ENCODE results near the gene PCYOX1L.

DNA sequence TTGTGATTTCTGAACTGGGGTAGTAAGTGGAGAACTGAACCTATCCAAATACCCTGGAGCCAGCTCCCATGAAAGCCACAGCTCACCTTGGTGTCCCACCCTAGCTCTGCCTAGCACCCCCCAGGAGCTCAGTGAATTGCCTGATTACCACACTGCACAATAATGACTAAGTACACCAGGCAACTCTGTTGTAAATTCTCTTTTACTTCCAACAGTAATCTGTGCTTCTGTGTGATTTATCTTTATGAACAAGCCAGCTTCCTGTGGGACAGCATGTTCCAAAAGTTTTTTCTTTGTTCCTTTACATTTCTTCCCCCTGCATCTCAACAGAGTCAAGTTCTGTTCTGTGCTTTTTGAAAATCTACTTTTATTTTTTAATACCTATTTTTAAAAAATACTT lies 34.6 kb upstream of the PCYOX1L start:
- TF ChIP-seq EZH2 (IDR thresholded peaks at IDR 0.05; ENCODE audit: low read depth, unreplicated experiment), result no peak
- TF ChIP-seq, protein P1, sequence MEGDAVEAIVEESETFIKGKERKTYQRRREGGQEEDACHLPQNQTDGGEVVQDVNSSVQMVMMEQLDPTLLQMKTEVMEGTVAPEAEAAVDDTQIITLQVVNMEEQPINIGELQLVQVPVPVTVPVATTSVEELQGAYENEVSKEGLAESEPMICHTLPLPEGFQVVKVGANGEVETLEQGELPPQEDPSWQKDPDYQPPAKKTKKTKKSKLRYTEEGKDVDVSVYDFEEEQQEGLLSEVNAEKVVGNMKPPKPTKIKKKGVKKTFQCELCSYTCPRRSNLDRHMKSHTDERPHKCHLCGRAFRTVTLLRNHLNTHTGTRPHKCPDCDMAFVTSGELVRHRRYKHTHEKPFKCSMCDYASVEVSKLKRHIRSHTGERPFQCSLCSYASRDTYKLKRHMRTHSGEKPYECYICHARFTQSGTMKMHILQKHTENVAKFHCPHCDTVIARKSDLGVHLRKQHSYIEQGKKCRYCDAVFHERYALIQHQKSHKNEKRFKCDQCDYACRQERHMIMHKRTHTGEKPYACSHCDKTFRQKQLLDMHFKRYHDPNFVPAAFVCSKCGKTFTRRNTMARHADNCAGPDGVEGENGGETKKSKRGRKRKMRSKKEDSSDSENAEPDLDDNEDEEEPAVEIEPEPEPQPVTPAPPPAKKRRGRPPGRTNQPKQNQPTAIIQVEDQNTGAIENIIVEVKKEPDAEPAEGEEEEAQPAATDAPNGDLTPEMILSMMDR (conservative IDR thresholded peaks at IDR 0.05; ENCODE audit: low read depth in 2 of 2), result no peak
- TF ChIP-seq, protein P2, sequence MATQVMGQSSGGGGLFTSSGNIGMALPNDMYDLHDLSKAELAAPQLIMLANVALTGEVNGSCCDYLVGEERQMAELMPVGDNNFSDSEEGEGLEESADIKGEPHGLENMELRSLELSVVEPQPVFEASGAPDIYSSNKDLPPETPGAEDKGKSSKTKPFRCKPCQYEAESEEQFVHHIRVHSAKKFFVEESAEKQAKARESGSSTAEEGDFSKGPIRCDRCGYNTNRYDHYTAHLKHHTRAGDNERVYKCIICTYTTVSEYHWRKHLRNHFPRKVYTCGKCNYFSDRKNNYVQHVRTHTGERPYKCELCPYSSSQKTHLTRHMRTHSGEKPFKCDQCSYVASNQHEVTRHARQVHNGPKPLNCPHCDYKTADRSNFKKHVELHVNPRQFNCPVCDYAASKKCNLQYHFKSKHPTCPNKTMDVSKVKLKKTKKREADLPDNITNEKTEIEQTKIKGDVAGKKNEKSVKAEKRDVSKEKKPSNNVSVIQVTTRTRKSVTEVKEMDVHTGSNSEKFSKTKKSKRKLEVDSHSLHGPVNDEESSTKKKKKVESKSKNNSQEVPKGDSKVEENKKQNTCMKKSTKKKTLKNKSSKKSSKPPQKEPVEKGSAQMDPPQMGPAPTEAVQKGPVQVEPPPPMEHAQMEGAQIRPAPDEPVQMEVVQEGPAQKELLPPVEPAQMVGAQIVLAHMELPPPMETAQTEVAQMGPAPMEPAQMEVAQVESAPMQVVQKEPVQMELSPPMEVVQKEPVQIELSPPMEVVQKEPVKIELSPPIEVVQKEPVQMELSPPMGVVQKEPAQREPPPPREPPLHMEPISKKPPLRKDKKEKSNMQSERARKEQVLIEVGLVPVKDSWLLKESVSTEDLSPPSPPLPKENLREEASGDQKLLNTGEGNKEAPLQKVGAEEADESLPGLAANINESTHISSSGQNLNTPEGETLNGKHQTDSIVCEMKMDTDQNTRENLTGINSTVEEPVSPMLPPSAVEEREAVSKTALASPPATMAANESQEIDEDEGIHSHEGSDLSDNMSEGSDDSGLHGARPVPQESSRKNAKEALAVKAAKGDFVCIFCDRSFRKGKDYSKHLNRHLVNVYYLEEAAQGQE (IDR thresholded peaks at IDR 0.05; ENCODE audit: unreplicated experiment), result no peak
- TF ChIP-seq NANOG (IDR thresholded peaks at IDR 0.05; ENCODE audit: borderline replicate concordance), result no peak
- no peak for TF ChIP-seq CREB1 (CRISPR knock-in tag; IDR thresholded peaks at IDR 0.05; ENCODE audit: low read depth)
- no peak for TF ChIP-seq POLR2AphosphoS5 (IDR thresholded peaks at IDR 0.05; ENCODE audit: low read depth)
- no peak for TF ChIP-seq ZNF114 (CRISPR knock-in tag; IDR thresholded peaks at IDR 0.05)
- TF ChIP-seq EZH2phosphoT487 (IDR thresholded peaks at IDR 0.05; ENCODE audit: unreplicated experiment), result no peak
- TF ChIP-seq JUNB (IDR thresholded peaks at IDR 0.05; ENCODE audit: unreplicated experiment), result no peak

Measured in GM23338 (cell line).